Muscle of leg (tissue), 11 donors: ENCODE results near the gene TLCD3B. TPM values are rescaled to one million over a fixed set of nuclear protein-coding genes. Genes with fewer than 3 reads are reported as not detected.
A peak's percentile ranks its signal among the peaks of the same experiment; 100 is the strongest.

Experiments used
- DNase-seq: peaks from one replicate; pipeline ENCODE4 v3.0.0; 2013
- H3K27ac ChIP-seq: one replicate; pipeline ENCODE4 v1.5.1; 2013; ENCODE audit warnings: mild to moderate bottlenecking, low read length, control low read depth
- H3K27me3 ChIP-seq: one replicate; pipeline ENCODE4 v1.6.1; 2013; ENCODE audit warnings: low read length; ENCODE audit not compliant: control insufficient read depth, insufficient read depth
- H3K36me3 ChIP-seq: one replicate; pipeline ENCODE4 v1.6.1; 2013; ENCODE audit warnings: low read length; ENCODE audit not compliant: control insufficient read depth, insufficient read depth
- H3K4me1 ChIP-seq: one replicate; pipeline ENCODE4 v1.6.1; 2013; ENCODE audit warnings: low read length; ENCODE audit not compliant: control insufficient read depth, insufficient read depth
- H3K4me3 ChIP-seq: one replicate; pipeline ENCODE4 v1.5.1; 2013; ENCODE audit warnings: low read length, control low read depth
- H3K9me3 ChIP-seq: replicated peaks from 2 replicates; pipeline ENCODE4 v1.6.1; 2013; ENCODE audit warnings: low read depth, low read length; ENCODE audit not compliant: control insufficient read depth
- WGBS: methylation state at CpG from one replicate; pipeline ENCODE4 v1.1.5; 2013; ENCODE audit warnings: missing lambda C conversion rate; ENCODE audit not compliant: insufficient coverage; 5-methylcytosine and 5-hydroxymethylcytosine counted together
- polyA plus RNA-seq, 8 donors: library from polyadenylated mRNA; unstranded; fragments of 120-200 nt; gene quantifications; one replicate each; pipeline versions ENCODE4 v1.2.1 to v1.2.3, GENCODE V29; 2013; ENCODE audit warnings: inconsistent platforms in 1 of 8, low replicate concordance in 1 of 8; ENCODE audit not compliant: insufficient read length in 8 of 8, insufficient read depth in 1 of 8
- total RNA-seq: library from RNA; stranded (reverse); fragments of 120-200 nt; gene quantifications from one replicate; pipeline ENCODE4 v1.2.4, GENCODE V29; 2013

Gene TLCD3B
- total and polyA plus RNA-seq, 9 donors, result 0.25 to 1.7 (median 0.68) TPM

GRCh38 chr16:29996766-29997250, 34.3 kb downstream of the TLCD3B start:
- Histone ChIP-seq H3K27me3 (no peaks in the 10 kb centered on the region), H3K36me3 (peaks cover 49% of the 10 kb centered on the region), H3K27ac (no peak overlapping the region), H3K4me3 (peak overlapping the region; percentile 71), H3K4me1 (peaks cover 17% of the 10 kb centered on the region), H3K9me3 (no peaks in the 10 kb centered on the region)
- WGBS, result 0% methylated on average over 1 of the region's 9 CpGs
- DNase-seq, result no peak

- Histone ChIP-seq H3K27me3 (no peaks in the 10 kb centered on the region), H3K9me3 (no peaks in the 10 kb centered on the region), H3K36me3 (peaks cover 50% of the 10 kb centered on the region), H3K4me3 (peak within 1 kb of the TSS; percentile 71), H3K4me1 (peaks cover 17% of the 10 kb centered on the region), H3K27ac (peak within 1 kb of the TSS; percentile 98)
- peak; percentile 99 for DNase-seq
- WGBS, result under 1% methylated on average over 65 of the region's 65 CpGs
Observed at GRCh38 chr16:29995911-29996765, 34.9 kb downstream of the TLCD3B start, which contains the start of gene INO80E. TSS of gene INO80E (plus strand) at chr16:29996241. CDS start at chr16:29996311, 70 bp downstream.

GRCh38 chr16:29995324-29995910, 35.7 kb downstream of the TLCD3B start, which contains the start of gene HIRIP3:
TSS of gene HIRIP3 (minus strand) at chr16:29995617. CDS start at chr16:29995605, 12 bp downstream.
- no peaks in the 10 kb centered on the region for H3K27me3 ChIP-seq
- peak within 1 kb of the TSS; percentile 71 for H3K4me3 ChIP-seq
- peak within 1 kb of the TSS; percentile 98 for H3K27ac ChIP-seq
- no peaks in the 10 kb centered on the region for H3K9me3 ChIP-seq
- H3K36me3 ChIP-seq, result peaks cover 51% of the 10 kb centered on the region
- WGBS, result 0% methylated on average over 53 of the region's 53 CpGs
- DNase-seq, result peak; percentile 93
- peaks cover 17% of the 10 kb centered on the region for H3K4me1 ChIP-seq

GRCh38 chr16:29994600-29995323, 36.3 kb downstream of the TLCD3B start:
- Histone ChIP-seq H3K36me3 (peaks cover 50% of the 10 kb centered on the region), H3K9me3 (no peaks in the 10 kb centered on the region), H3K27me3 (no peaks in the 10 kb centered on the region), H3K27ac (peak overlapping the region; percentile 11), H3K4me3 (peak overlapping the region; percentile 71), H3K4me1 (peaks cover 17% of the 10 kb centered on the region)
- 3% methylated on average over 18 of the region's 24 CpGs for WGBS
- DNase-seq, result peak; percentile 29

GRCh38 chr16:29993903-29994599, 37.0 kb downstream of the TLCD3B start:
- no peaks in the 10 kb centered on the region for H3K27me3 ChIP-seq
- no peaks in the 10 kb centered on the region for H3K9me3 ChIP-seq
- H3K4me3 ChIP-seq, result no peak overlapping the region
- H3K4me1 ChIP-seq, result peaks cover 17% of the 10 kb centered on the region
- H3K36me3 ChIP-seq, result peaks cover 53% of the 10 kb centered on the region
- no peak overlapping the region for H3K27ac ChIP-seq
- DNase-seq, result no peak
- 72% methylated on average over 7 of the region's 9 CpGs for WGBS

- Histone ChIP-seq H3K36me3 (peaks cover 59% of the 10 kb centered on the region), H3K4me1 (peaks cover 17% of the 10 kb centered on the region), H3K4me3 (no peak overlapping the region), H3K27me3 (no peaks in the 10 kb centered on the region), H3K9me3 (no peaks in the 10 kb centered on the region), H3K27ac (no peak overlapping the region)
- 89% methylated on average over 13 of the region's 25 CpGs for WGBS
- no peak for DNase-seq
Observed at GRCh38 chr16:29993191-29993902, 37.7 kb downstream of the TLCD3B start.

- WGBS, result 40% methylated on average over 3 of the region's 7 CpGs
- H3K4me3 ChIP-seq, result no peak overlapping the region
- no peaks in the 10 kb centered on the region for H3K9me3 ChIP-seq
- H3K36me3 ChIP-seq, result peaks cover 64% of the 10 kb centered on the region
- H3K27ac ChIP-seq, result no peak overlapping the region
- H3K4me1 ChIP-seq, result peaks cover 17% of the 10 kb centered on the region
- H3K27me3 ChIP-seq, result no peaks in the 10 kb centered on the region
- no peak for DNase-seq
Observed at GRCh38 chr16:29992344-29992967, 38.6 kb downstream of the TLCD3B start.

- peaks cover 72% of the 10 kb centered on the region for H3K36me3 ChIP-seq
- no peaks in the 10 kb centered on the region for H3K27me3 ChIP-seq
- H3K4me1 ChIP-seq, result peaks cover 13% of the 10 kb centered on the region
- WGBS, result no CpG with 5 or more reads among the region's 5 CpGs
- H3K27ac ChIP-seq, result no peak overlapping the region
- no peak for DNase-seq
- no peaks in the 10 kb centered on the region for H3K9me3 ChIP-seq
- no peak overlapping the region for H3K4me3 ChIP-seq
Observed at GRCh38 chr16:29991571-29991904, 39.5 kb downstream of the TLCD3B start.
